ENCODE data around the gene ZMIZ1.

ZMIZ1 gene

GRCh38 chr10:79079490-79080355, 11.0 kb downstream of the ZMIZ1 start:
- no peak for DNase-seq (ENCODE audit: low read depth)

- DNase-seq (ENCODE audit: low read depth), result no peak
Measured at GRCh38 chr10:79081353-79082034, 12.7 kb downstream of the ZMIZ1 start.

GRCh38 chr10:79082035-79082373, 13.2 kb downstream of the ZMIZ1 start:
- no peak for DNase-seq (ENCODE audit: low read depth)

- DNase-seq (ENCODE audit: low read depth), result no peak
Measured at GRCh38 chr10:79082631-79083596, 14.1 kb downstream of the ZMIZ1 start.

- no peak for DNase-seq (ENCODE audit: low read depth)
Measured at GRCh38 chr10:79084012-79084971, 15.5 kb downstream of the ZMIZ1 start.

- no peak for DNase-seq (ENCODE audit: low read depth)
Measured at GRCh38 chr10:79084972-79085597, 16.3 kb downstream of the ZMIZ1 start.

- DNase-seq (ENCODE audit: low read depth), result no peak
Measured at GRCh38 chr10:79086822-79087221, 18.1 kb downstream of the ZMIZ1 start.

- no peak for DNase-seq (ENCODE audit: low read depth)
Measured at GRCh38 chr10:79087721-79088120, 19.0 kb downstream of the ZMIZ1 start.

- DNase-seq (ENCODE audit: low read depth), result no peak
Measured at GRCh38 chr10:79088176-79088575, 19.4 kb downstream of the ZMIZ1 start.

GRCh38 chr10:79088613-79089355, 20.0 kb downstream of the ZMIZ1 start:
- DNase-seq (ENCODE audit: low read depth), result no peak

GRCh38 chr10:79089632-79090031, 20.9 kb downstream of the ZMIZ1 start:
- no peak for DNase-seq (ENCODE audit: low read depth)

- no peak for DNase-seq (ENCODE audit: low read depth)
Measured at GRCh38 chr10:79090134-79090803, 21.5 kb downstream of the ZMIZ1 start.

- DNase-seq (ENCODE audit: low read depth), result no peak
Measured at GRCh38 chr10:79092292-79092896, 23.6 kb downstream of the ZMIZ1 start.

GRCh38 chr10:79093658-79094411, 25.1 kb downstream of the ZMIZ1 start:
- DNase-seq (ENCODE audit: low read depth), result no peak

GRCh38 chr10:79094412-79095175, 25.8 kb downstream of the ZMIZ1 start:
- DNase-seq (ENCODE audit: low read depth), result no peak

- no peak for DNase-seq (ENCODE audit: low read depth)
Measured at GRCh38 chr10:79095316-79095715, 26.6 kb downstream of the ZMIZ1 start.

- no peak for DNase-seq (ENCODE audit: low read depth)
Measured at GRCh38 chr10:79096514-79096913, 27.7 kb downstream of the ZMIZ1 start.
